WTC11 (cell line): ENCODE measurements around the gene RASGRF2.

Experiments
- ATF3 ChIP-seq: sonication (generic); formaldehyde crosslinking; conservative IDR thresholded peaks from 2 replicates; pipeline ENCODE4 v1.8.1; 2022; ENCODE audit warnings: mild to moderate bottlenecking, missing genetic modification reagents
- CTCF ChIP-seq: fragments of 200-600 bp; IDR thresholded peaks from 2 replicates; pipeline ENCODE4 v1.8.0; 2022; ENCODE audit warnings: antibody characterized with exemption
- GABPB1 ChIP-seq: sonication (generic); formaldehyde crosslinking; IDR thresholded peaks from 2 replicates; pipeline ENCODE4 v1.8.1; 2023; ENCODE audit warnings: mild to moderate bottlenecking, missing genetic modification reagents
- NFYB ChIP-seq: sonication (generic); formaldehyde crosslinking; conservative IDR thresholded peaks from 2 replicates; pipeline ENCODE4 v1.8.0; 2022; ENCODE audit warnings: low read depth, missing genetic modification reagents
- PREB ChIP-seq: sonication (generic); formaldehyde crosslinking; IDR thresholded peaks from 2 replicates; pipeline ENCODE4 v1.8.1; 2022; ENCODE audit warnings: mild to moderate bottlenecking, missing genetic modification reagents, moderate library complexity, borderline replicate concordance
- STAT6 ChIP-seq: sonication (generic); formaldehyde crosslinking; conservative IDR thresholded peaks from 2 replicates; pipeline ENCODE4 v1.8.1; 2023; ENCODE audit warnings: mild to moderate bottlenecking, low read depth, missing genetic modification reagents, moderate library complexity
- TCF7 ChIP-seq: sonication (generic); formaldehyde crosslinking; IDR thresholded peaks from 2 replicates; pipeline ENCODE4 v1.8.0; 2022; ENCODE audit warnings: mild to moderate bottlenecking, low read depth, missing genetic modification reagents, moderate library complexity
- USF2 ChIP-seq: sonication (generic); formaldehyde crosslinking; IDR thresholded peaks from 2 replicates; pipeline ENCODE4 v1.8.1; 2023; ENCODE audit warnings: mild to moderate bottlenecking, missing genetic modification reagents, moderate library complexity

GRCh38 chr5:81180780-81181460 is 220.8 kb downstream of the RASGRF2 start:
- TF ChIP-seq CTCF (no peak), USF2 (CRISPR knock-in tag) (no peak), NFYB (CRISPR knock-in tag) (no peak), TCF7 (CRISPR knock-in tag) (no peak), GABPB1 (CRISPR knock-in tag) (no peak), ATF3 (CRISPR knock-in tag) (no peak), STAT6 (CRISPR knock-in tag) (no peak), PREB (no peak)
